ENCODE data around the gene CDC20. TPM values are rescaled to one million over a fixed set of nuclear protein-coding genes. Genes with fewer than 3 reads are reported as not detected.

Gene CDC20
- total and polyA plus RNA-seq, 5 donors from 2014 or later, result 1.2 to 7.5 (median 4.6) TPM

- Histone ChIP-seq H3K9me3 (ENCODE audit: control insufficient read depth in 2 of 2, low read length in 2 of 2) (no peaks in the 10 kb centered on the region), H3K4me1 (ENCODE audit: control insufficient read depth, insufficient read depth, low read length, poor library complexity, severe bottlenecking) (no peaks in the 10 kb centered on the region), H3K27ac (ENCODE audit: insufficient read depth, low read length, poor library complexity, severe bottlenecking) (no peak overlapping the region), H3K27me3 (ENCODE audit: control insufficient read depth, insufficient read depth, low read length) (no peaks in the 10 kb centered on the region), H3K4me3 (ENCODE audit: low read depth, low read length) (no peak overlapping the region), H3K36me3 (ENCODE audit: control insufficient read depth, insufficient read depth, low read length) (peaks cover 60% of the 10 kb centered on the region)
- no peaks in the 10 kb centered on the region for H3K27me3 Mint-ChIP-seq
- no peak overlapping the region for H3K4me3 Mint-ChIP-seq
- DNase-seq (no peak), ATAC-seq (ENCODE audit: low read depth in 2 of 2) (no peak)
- peaks cover 49% of the 10 kb centered on the region for H3K36me3 Mint-ChIP-seq
- no peaks in the 10 kb centered on the region for H3K9me3 Mint-ChIP-seq
- H3K27ac Mint-ChIP-seq, result peak overlapping the region in 1 of 3 donors; percentile 41
- peaks cover 13 to 15% (median 13%) of the 10 kb centered on the region in 4 donors for H3K4me1 Mint-ChIP-seq
Measured at GRCh38 chr1:43404353-43404752, 45.6 kb downstream of the CDC20 start.

- DNase-seq (no peak), ATAC-seq (ENCODE audit: low read depth in 2 of 2) (no peak)
- Histone ChIP-seq H3K4me3 (ENCODE audit: low read depth, low read length) (no peak overlapping the region), H3K27me3 (ENCODE audit: control insufficient read depth, insufficient read depth, low read length) (no peaks in the 10 kb centered on the region), H3K4me1 (ENCODE audit: control insufficient read depth, insufficient read depth, low read length, poor library complexity, severe bottlenecking) (no peaks in the 10 kb centered on the region), H3K9me3 (ENCODE audit: control insufficient read depth in 2 of 2, low read length in 2 of 2) (no peaks in the 10 kb centered on the region), H3K27ac (ENCODE audit: insufficient read depth, low read length, poor library complexity, severe bottlenecking) (no peak overlapping the region), H3K36me3 (ENCODE audit: control insufficient read depth, insufficient read depth, low read length) (peaks cover 60% of the 10 kb centered on the region)
- no peaks in the 10 kb centered on the region for H3K27me3 Mint-ChIP-seq
- peaks cover 56% of the 10 kb centered on the region for H3K36me3 Mint-ChIP-seq
- H3K4me1 Mint-ChIP-seq, result peaks cover 7 to 19% (median 13%) of the 10 kb centered on the region in 4 donors
- no peak overlapping the region for H3K4me3 Mint-ChIP-seq
- peak overlapping the region in 1 of 3 donors; percentile 70 for H3K27ac Mint-ChIP-seq
- H3K9me3 Mint-ChIP-seq, result no peaks in the 10 kb centered on the region
Measured at GRCh38 chr1:43405219-43405875, 46.6 kb downstream of the CDC20 start.

- Histone ChIP-seq H3K36me3 (ENCODE audit: control insufficient read depth, insufficient read depth, low read length) (peaks cover 60% of the 10 kb centered on the region), H3K27ac (ENCODE audit: insufficient read depth, low read length, poor library complexity, severe bottlenecking) (no peak overlapping the region), H3K9me3 (ENCODE audit: control insufficient read depth in 2 of 2, low read length in 2 of 2) (no peaks in the 10 kb centered on the region), H3K4me3 (ENCODE audit: low read depth, low read length) (no peak overlapping the region), H3K27me3 (ENCODE audit: control insufficient read depth, insufficient read depth, low read length) (no peaks in the 10 kb centered on the region), H3K4me1 (ENCODE audit: control insufficient read depth, insufficient read depth, low read length, poor library complexity, severe bottlenecking) (no peaks in the 10 kb centered on the region)
- Mint-ChIP-seq H3K27ac (peak overlapping the region in 1 of 3 donors; percentile 70), H3K4me3 (no peak overlapping the region), H3K27me3 (no peaks in the 10 kb centered on the region), H3K4me1 (peaks cover 5 to 19% (median 13%) of the 10 kb centered on the region in 4 donors), H3K36me3 (peaks cover 56% of the 10 kb centered on the region), H3K9me3 (no peaks in the 10 kb centered on the region)
- no peak for DNase-seq
- no peak for ATAC-seq (ENCODE audit: low read depth in 2 of 2)
Measured at GRCh38 chr1:43405876-43406234, 47.1 kb downstream of the CDC20 start.

- Histone ChIP-seq H3K9me3 (ENCODE audit: control insufficient read depth in 2 of 2, low read length in 2 of 2) (no peaks in the 10 kb centered on the region), H3K4me3 (ENCODE audit: low read depth, low read length) (no peak overlapping the region), H3K4me1 (ENCODE audit: control insufficient read depth, insufficient read depth, low read length, poor library complexity, severe bottlenecking) (no peaks in the 10 kb centered on the region), H3K27ac (ENCODE audit: insufficient read depth, low read length, poor library complexity, severe bottlenecking) (no peak overlapping the region), H3K27me3 (ENCODE audit: control insufficient read depth, insufficient read depth, low read length) (no peaks in the 10 kb centered on the region), H3K36me3 (ENCODE audit: control insufficient read depth, insufficient read depth, low read length) (peaks cover 33% of the 10 kb centered on the region)
- no peak for DNase-seq
- H3K27me3 Mint-ChIP-seq, result no peaks in the 10 kb centered on the region
- peaks cover 4 to 14% (median 10%) of the 10 kb centered on the region in 4 donors for H3K4me1 Mint-ChIP-seq
- H3K27ac Mint-ChIP-seq, result no peak overlapping the region
- no peak for ATAC-seq (ENCODE audit: low read depth in 2 of 2)
- no peaks in the 10 kb centered on the region for H3K9me3 Mint-ChIP-seq
- peaks cover 43% of the 10 kb centered on the region for H3K36me3 Mint-ChIP-seq
- no peak overlapping the region for H3K4me3 Mint-ChIP-seq
Measured at GRCh38 chr1:43410571-43410970, 51.8 kb downstream of the CDC20 start.

Other genes with a start within 250 kb of the CDC20 start
- gene EBNA1BP2, start 186.7 kb upstream of the CDC20 start, total RNA-seq, result 17.4 TPM
- 10 to 100 TPM; 51.7 to 62.0 (median 54.1) TPM for gene EBNA1BP2, start 186.7 kb upstream of the CDC20 start, polyA plus RNA-seq
- not detected for gene CFAP57, start 186.7 kb upstream of the CDC20 start, total RNA-seq
- under 1 TPM in 1 of 4 donors, not detected in 3; 0.13 TPM for gene CFAP57, start 186.7 kb upstream of the CDC20 start, polyA plus RNA-seq
- not detected for gene TMEM125, start 89.0 kb upstream of the CDC20 start, total RNA-seq
- not detected for gene TMEM125, start 89.0 kb upstream of the CDC20 start, polyA plus RNA-seq
- not detected for gene C1orf210, start 73.4 kb upstream of the CDC20 start, total RNA-seq
- not detected for gene C1orf210, start 73.4 kb upstream of the CDC20 start, polyA plus RNA-seq
- gene TIE1, start 58.0 kb upstream of the CDC20 start, total RNA-seq, result 1.3 TPM
- not detected for gene TIE1, start 58.0 kb upstream of the CDC20 start, polyA plus RNA-seq
- 2.2 TPM for gene MPL, start 21.2 kb upstream of the CDC20 start, total RNA-seq
- not detected for gene MPL, start 21.2 kb upstream of the CDC20 start, polyA plus RNA-seq
- 37.1 TPM for gene ELOVL1, start 9.0 kb downstream of the CDC20 start, total RNA-seq
- 100 to 1,000 TPM in 1 of 4 donors, 10 to 100 TPM in 3; 74.5 to 114 (median 77.7) TPM for gene ELOVL1, start 9.0 kb downstream of the CDC20 start, polyA plus RNA-seq
- gene MED8, start 30.8 kb downstream of the CDC20 start, total RNA-seq, result 18.4 TPM
- 10 to 100 TPM; 41.8 to 51.3 (median 48.4) TPM for gene MED8, start 30.8 kb downstream of the CDC20 start, polyA plus RNA-seq
- gene SZT2, start 30.9 kb downstream of the CDC20 start, total RNA-seq, result 107 TPM
- 1 to 10 TPM; 1.5 to 4.6 (median 3.5) TPM for gene SZT2, start 30.9 kb downstream of the CDC20 start, polyA plus RNA-seq
- 8.4 TPM for gene HYI, start 95.0 kb downstream of the CDC20 start, total RNA-seq
- 1 to 10 TPM in 3 of 4 donors, under 1 TPM in 1; 0.85 to 3.4 (median 2.4) TPM for gene HYI, start 95.0 kb downstream of the CDC20 start, polyA plus RNA-seq
- gene PTPRF, start 171.9 kb downstream of the CDC20 start, total RNA-seq, result 0.22 TPM
- not detected for gene PTPRF, start 171.9 kb downstream of the CDC20 start, polyA plus RNA-seq